IMR-90 (cell line): ENCODE data around the gene CSKMT. TPM values are rescaled to one million over a fixed set of nuclear protein-coding genes. Genes with fewer than 3 reads are reported as not detected.

Experiments used
- ATAC-seq: fragments of 200-7000 bp; cut with Tn5 transposase; 2 replicates; pipeline ENCODE4 v1.9.1; 2020; ENCODE audit warnings: low read depth, mild to moderate bottlenecking, moderate library complexity
- BruUV-seq: library from RNA; stranded (reverse); fragments of 400-500 nt; replicated peaks from 2 replicates; lab custom pipeline; 2021; lab: Mats Ljungman, UMichigan
- CTCF ChIA-PET: fragments of 300-600 bp; formaldehyde crosslinking; extraction: SDS; loops from one replicate; lab custom pipeline; 2021; ENCODE audit warnings: antibody characterized with exemption; lab: Yijun Ruan, JAX
- POLR2A ChIA-PET: fragments of 300-600 bp; sonication (Branson Sonifier 250); formaldehyde crosslinking; loops from one replicate; lab custom pipeline; 2022; ENCODE audit warnings: antibody characterized with exemption; ENCODE audit not compliant: unreplicated experiment; lab: Charles Lee
- DNase-seq: peaks from one replicate; pipeline ENCODE4 v3.0.0; 2013
- H2AFZ ChIP-seq: replicated peaks from 2 replicates; pipeline ENCODE3; 2013; ENCODE audit warnings: low read length, mild to moderate bottlenecking; ENCODE audit not compliant: poor library complexity
- H2AK5ac ChIP-seq: 2 replicates; pipeline ENCODE4 v1.6.1; 2013; ENCODE audit warnings: low read depth, low read length, inconsistent platforms
- H2AK9ac ChIP-seq: replicated peaks from 2 replicates; pipeline ENCODE3; 2013; ENCODE audit warnings: mild to moderate bottlenecking, low read depth, low read length, moderate library complexity; ENCODE audit not compliant: poor library complexity
- H2BK120ac ChIP-seq: 2 replicates; pipeline ENCODE4 v1.6.1; 2013; ENCODE audit warnings: low read depth, low read length, inconsistent platforms
- H2BK15ac ChIP-seq: 3 replicates; pipeline ENCODE4 v1.6.1; 2013; ENCODE audit warnings: low read depth, low read length, inconsistent platforms
- H2BK20ac ChIP-seq: 2 replicates; pipeline ENCODE4 v1.6.1; 2013; ENCODE audit warnings: low read depth, mild to moderate bottlenecking, inconsistent platforms, low read length, moderate library complexity
- H2BK5ac ChIP-seq: 2 replicates; pipeline ENCODE4 v1.6.1; 2013; ENCODE audit warnings: mild to moderate bottlenecking, low read depth, low read length, inconsistent platforms; ENCODE audit not compliant: poor library complexity, severe bottlenecking
- H3K14ac ChIP-seq: replicated peaks from 2 replicates; pipeline ENCODE4 v1.6.1; 2013; ENCODE audit warnings: low read depth, low read length, inconsistent platforms
- H3K18ac ChIP-seq: 2 replicates; pipeline ENCODE4 v1.6.1; 2013; ENCODE audit warnings: low read depth, low read length, control low read depth
- H3K23ac ChIP-seq: 2 replicates; pipeline ENCODE4 v1.6.1; 2013; ENCODE audit warnings: low read depth, low read length, inconsistent platforms
- H3K27ac ChIP-seq: 2 replicates; pipeline ENCODE4 v1.5.1; 2013; ENCODE audit warnings: mild to moderate bottlenecking, control low read depth, low read length; ENCODE audit not compliant: insufficient read depth
- H3K27me3 ChIP-seq: 2 replicates; pipeline ENCODE4 v1.6.1; 2013; ENCODE audit warnings: low read length; ENCODE audit not compliant: control insufficient read depth, insufficient read depth
- H3K36me3 ChIP-seq: 2 replicates; pipeline ENCODE4 v1.6.1; 2013; ENCODE audit warnings: low read length, mixed read lengths; ENCODE audit not compliant: control insufficient read depth, insufficient read depth
- H3K4ac ChIP-seq: 2 replicates; pipeline ENCODE4 v1.6.1; 2013; ENCODE audit warnings: low read depth, low read length, inconsistent platforms
- H3K4me1 ChIP-seq: 2 replicates; pipeline ENCODE4 v1.6.1; 2013; ENCODE audit warnings: low read length, mixed read lengths; ENCODE audit not compliant: control insufficient read depth, insufficient read depth
- H3K4me2 ChIP-seq: 2 replicates; pipeline ENCODE4 v1.6.1; 2013; ENCODE audit warnings: low read depth, mild to moderate bottlenecking, control low read depth, low read length, moderate library complexity
- H3K4me3 ChIP-seq: 2 replicates; pipeline ENCODE4 v1.5.1; 2013; ENCODE audit warnings: low read depth, mild to moderate bottlenecking, control low read depth, low read length, moderate library complexity; ENCODE audit not compliant: insufficient read depth
- H3K56ac ChIP-seq: 2 replicates; pipeline ENCODE4 v1.6.1; 2013; ENCODE audit warnings: low read length, inconsistent platforms; ENCODE audit not compliant: insufficient read depth; ENCODE audit errors: extremely low read depth
- H3K79me1 ChIP-seq, 2 experiments: 2 replicates each; pipeline ENCODE4 v1.6.1; 2013; ENCODE audit warnings: low read length in 2 of 2, inconsistent platforms in 1 of 2, low read depth in 1 of 2
- H3K9ac ChIP-seq: 2 replicates; pipeline ENCODE4 v1.6.1; 2013; ENCODE audit warnings: low read depth, low read length, control low read depth
- H3K9me1 ChIP-seq: 2 replicates; pipeline ENCODE4 v1.6.1; 2013; ENCODE audit warnings: low read length, inconsistent platforms; ENCODE audit not compliant: insufficient read depth
- H3K9me3 ChIP-seq: 2 replicates; pipeline ENCODE4 v1.6.1; 2013; ENCODE audit warnings: low read length; ENCODE audit not compliant: control insufficient read depth, insufficient read depth
- H4K20me1 ChIP-seq: 2 replicates; pipeline ENCODE4 v1.6.1; 2013; ENCODE audit warnings: low read length, inconsistent platforms; ENCODE audit not compliant: insufficient read depth
- H4K5ac ChIP-seq: 2 replicates; pipeline ENCODE4 v1.6.1; 2013; ENCODE audit warnings: mild to moderate bottlenecking, low read depth, low read length, control low read depth
- H4K8ac ChIP-seq, 2 experiments: 2 replicates each; pipeline ENCODE4 v1.6.1; 2013; ENCODE audit warnings: low read depth in 2 of 2, low read length in 2 of 2, control low read depth in 1 of 2, inconsistent platforms in 1 of 2
- H4K91ac ChIP-seq: 2 replicates; pipeline ENCODE4 v1.6.1; 2013; ENCODE audit warnings: low read depth, low read length, inconsistent platforms; ENCODE audit not compliant: insufficient read depth
- MAZ ChIP-seq: IDR thresholded peaks from 2 replicates; pipeline ENCODE4 v1.6.1; 2012; ENCODE audit warnings: low read depth, mild to moderate bottlenecking, low read length, improper control_type of control experiment, moderate library complexity, borderline replicate concordance
- NFE2L2 ChIP-seq: fragments of 150-350 bp; IDR thresholded peaks from 2 replicates; pipeline ENCODE4 v1.6.1; 2016; ENCODE audit warnings: low read depth, mild to moderate bottlenecking, low read length
- POLR2A ChIP-seq: IDR thresholded peaks from 2 replicates; pipeline ENCODE4 v1.6.1; 2012; ENCODE audit warnings: mild to moderate bottlenecking, low read depth, low read length
- RCOR1 ChIP-seq: IDR thresholded peaks from 2 replicates; pipeline ENCODE4 v1.6.1; 2012; ENCODE audit warnings: mild to moderate bottlenecking, low read length, improper control_type of control experiment; ENCODE audit not compliant: insufficient replicate concordance
- SMC3 ChIP-seq: fragments of 150-350 bp; IDR thresholded peaks from 2 replicates; pipeline ENCODE4 v1.6.1; 2016; ENCODE audit warnings: low read depth, mild to moderate bottlenecking, antibody characterized with exemption, low read length, moderate library complexity
- USF2 ChIP-seq: fragments of 150-350 bp; IDR thresholded peaks from 2 replicates; pipeline ENCODE4 v1.6.1; 2017; ENCODE audit warnings: mild to moderate bottlenecking, antibody characterized with exemption, low read length, low read depth
- WGBS, 2 experiments: methylation state at CpG; one replicate each; pipeline versions ENCODE4 v1.1.5 to v1.1.7; 2013; ENCODE audit warnings: missing lambda C conversion rate in 2 of 2; ENCODE audit not compliant: insufficient read length in 1 of 2; ENCODE audit errors: extremely low coverage in 2 of 2; 5-methylcytosine and 5-hydroxymethylcytosine counted together
- dilution Hi-C: fragments of 300-500 bp; cut with HindIII; formaldehyde crosslinking; loops from one replicate; pipeline ENCODE4 v1.14.3; 2018; ENCODE audit warnings: low sequenced_read_pairs; ENCODE audit not compliant: unreplicated experiment
- in situ Hi-C: fragments of 300-500 bp; cut with MboI; formaldehyde crosslinking; loops from 3 replicates; pipeline ENCODE4 v1.14.3; 2019; ENCODE audit warnings: low sequenced_read_pairs, inconsistent platforms, mixed read lengths
- intact Hi-C: fragments of 100-400 bp; cut with micrococcal nuclease; formaldehyde crosslinking; loops from 2 replicates; pipeline ENCODE4 v1.10.0; 2022
- polyA plus RNA-seq, 3 experiments: library from polyadenylated mRNA; depleted of rRNA; stranded (reverse); fragments of >200 nt; gene quantifications; 2 replicates each; pipeline ENCODE4 v1.2.3, GENCODE V29; 2012; ENCODE audit warnings: low replicate concordance in 1 of 3
- total RNA-seq: library from RNA; depleted of rRNA; stranded (reverse); fragments of >200 nt; gene quantifications from 2 replicates; pipeline ENCODE4 v1.2.3, GENCODE V29; 2012

The CSKMT gene
- total and polyA plus RNA-seq, 2 of the 4 experiments (the other 2 are of a cell fraction), result 5.3 to 7.9 TPM

GRCh38 chr11:62671236-62671607, 6.1 kb downstream of the CSKMT start:
- peaks cover 10% of the 10 kb centered on the region for H3K4me1 ChIP-seq
- peak overlapping the region; percentile 93 for H3K4ac ChIP-seq
- POLR2A ChIA-PET, result interaction anchor here (0.5 to 1.4 kb wide), 2 partner anchors 18 to 30 kb away, joined by 5 to 17 read pairs; partner anchors contain the start of gene INTS5
- peak overlapping the region; percentile 98 for H2AFZ ChIP-seq
- no peak overlapping the region for H2BK20ac ChIP-seq
- H4K8ac ChIP-seq, result peak overlapping the region; percentile 91 to 98
- WGBS, 2 experiments, result 2% methylated on average over 8 of the region's 17 CpGs; no CpG with 5 or more reads in 1 of the 2 experiments
- peak overlapping the region; percentile 68 for H2BK5ac ChIP-seq
- H3K23ac ChIP-seq, result peak overlapping the region; percentile 98
- H3K9ac ChIP-seq, result peak overlapping the region; percentile 95
- peak; percentile 31 for ATAC-seq
- peak overlapping the region; percentile 93 for H2AK9ac ChIP-seq
- peak overlapping the region; percentile 89 for H4K91ac ChIP-seq
- no peak for TF ChIP-seq MAZ
- TF ChIP-seq NFE2L2, result no peak
- no peak for TF ChIP-seq USF2
- TF ChIP-seq POLR2A, result no peak
- TF ChIP-seq RCOR1, result peak; percentile 13
- TF ChIP-seq SMC3, result no peak
- peak overlapping the region; percentile 97 for H3K14ac ChIP-seq
- in situ Hi-C loops (no loop called here), dilution Hi-C loops (no loop called here), intact Hi-C loops (loop anchor here (1.0 kb wide), 1 partner anchor 8 kb away; the partner anchor contains the start of gene UBXN1)
- peaks cover 9% of the 10 kb centered on the region for H3K9me1 ChIP-seq
- no peaks in the 10 kb centered on the region for H3K27me3 ChIP-seq
- no peak for DNase-seq
- peak overlapping the region; percentile 74 for H2AK5ac ChIP-seq
- peak overlapping the region; percentile 92 for H3K56ac ChIP-seq
- peaks cover 8% of the 10 kb centered on the region for H4K20me1 ChIP-seq
- peak overlapping the region; percentile 96 for H3K27ac ChIP-seq
- H3K18ac ChIP-seq, result peak overlapping the region; percentile 66
- H4K5ac ChIP-seq, result peak overlapping the region; percentile 97
- no TSS peak for BruUV-seq
- H2BK120ac ChIP-seq, result peak overlapping the region; percentile 59; the same call in 1 of the 2 replicates
- H3K9me3 ChIP-seq, result no peaks in the 10 kb centered on the region
- peaks cover 29 to 59% of the 10 kb centered on the region in 2 experiments for H3K79me1 ChIP-seq
- peak overlapping the region; percentile 96 for H3K4me2 ChIP-seq
- peak overlapping the region; percentile 37; the same call in 1 of the 3 replicates for H2BK15ac ChIP-seq
- H3K36me3 ChIP-seq, result peaks cover 16% of the 10 kb centered on the region
- peak overlapping the region; percentile 74 for H3K4me3 ChIP-seq
- CTCF ChIA-PET, result no interaction called here
